ENCODE results near the gene LIMD2.

The LIMD2 gene

DNA sequence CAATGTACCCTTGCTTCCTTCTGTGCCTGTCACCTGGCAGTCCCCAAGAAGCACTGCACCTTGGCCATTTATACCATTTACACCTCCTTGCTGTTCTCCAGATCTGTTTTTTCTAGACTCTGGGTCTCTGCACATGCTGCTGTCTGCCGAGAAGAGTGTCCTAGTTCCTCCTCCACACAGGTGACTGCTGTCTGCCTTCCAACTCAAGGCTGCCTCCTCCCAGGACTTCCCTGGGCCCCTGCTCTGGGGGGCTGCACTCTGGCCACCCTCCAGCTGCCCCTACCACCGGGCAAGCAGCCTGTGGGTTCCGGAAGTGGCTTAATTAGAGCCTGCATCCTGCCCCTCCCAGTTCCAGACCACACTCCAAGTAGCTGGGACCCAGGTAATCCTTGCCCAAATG lies 5.7 kb upstream of the LIMD2 start:
- TF ChIP-seq, protein P1, sequence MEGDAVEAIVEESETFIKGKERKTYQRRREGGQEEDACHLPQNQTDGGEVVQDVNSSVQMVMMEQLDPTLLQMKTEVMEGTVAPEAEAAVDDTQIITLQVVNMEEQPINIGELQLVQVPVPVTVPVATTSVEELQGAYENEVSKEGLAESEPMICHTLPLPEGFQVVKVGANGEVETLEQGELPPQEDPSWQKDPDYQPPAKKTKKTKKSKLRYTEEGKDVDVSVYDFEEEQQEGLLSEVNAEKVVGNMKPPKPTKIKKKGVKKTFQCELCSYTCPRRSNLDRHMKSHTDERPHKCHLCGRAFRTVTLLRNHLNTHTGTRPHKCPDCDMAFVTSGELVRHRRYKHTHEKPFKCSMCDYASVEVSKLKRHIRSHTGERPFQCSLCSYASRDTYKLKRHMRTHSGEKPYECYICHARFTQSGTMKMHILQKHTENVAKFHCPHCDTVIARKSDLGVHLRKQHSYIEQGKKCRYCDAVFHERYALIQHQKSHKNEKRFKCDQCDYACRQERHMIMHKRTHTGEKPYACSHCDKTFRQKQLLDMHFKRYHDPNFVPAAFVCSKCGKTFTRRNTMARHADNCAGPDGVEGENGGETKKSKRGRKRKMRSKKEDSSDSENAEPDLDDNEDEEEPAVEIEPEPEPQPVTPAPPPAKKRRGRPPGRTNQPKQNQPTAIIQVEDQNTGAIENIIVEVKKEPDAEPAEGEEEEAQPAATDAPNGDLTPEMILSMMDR (IDR thresholded peaks at IDR 0.05; ENCODE audit: extremely low read depth, insufficient read depth, missing control alignments), result no peak
- in situ Hi-C loops (cut with MboI; ENCODE audit: low pct_unique_long_range_greater_than_20kb, low sequenced_read_pairs, unreplicated experiment), result no loop called here
- no peak for DNase-seq (ENCODE audit: low spot score)

DNA sequence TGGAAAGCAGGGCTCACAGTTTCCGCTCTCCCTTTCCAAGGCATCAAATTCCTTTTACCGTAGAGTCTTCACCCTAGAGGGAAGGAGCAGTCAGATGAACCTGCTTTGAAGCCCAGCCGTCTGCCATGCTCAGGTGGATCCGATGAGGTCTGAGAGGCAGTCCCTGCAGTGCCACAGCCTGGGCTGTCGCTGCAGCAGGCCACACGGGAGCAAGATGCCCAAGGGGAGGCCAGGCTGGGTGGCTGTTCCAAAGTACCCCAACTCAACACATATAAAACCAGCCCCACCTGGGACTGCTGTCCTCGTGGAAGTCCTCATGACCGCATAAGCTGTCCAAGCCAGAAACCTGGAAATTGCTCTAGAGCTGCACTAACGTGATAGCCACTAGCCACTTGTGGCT lies 4.9 kb upstream of the LIMD2 start:
- no peak for DNase-seq (ENCODE audit: low spot score)
- in situ Hi-C loops (cut with MboI; ENCODE audit: low pct_unique_long_range_greater_than_20kb, low sequenced_read_pairs, unreplicated experiment), result no loop called here
- TF ChIP-seq, protein P1 (IDR thresholded peaks at IDR 0.05; ENCODE audit: extremely low read depth, insufficient read depth, missing control alignments), result no peak

DNA sequence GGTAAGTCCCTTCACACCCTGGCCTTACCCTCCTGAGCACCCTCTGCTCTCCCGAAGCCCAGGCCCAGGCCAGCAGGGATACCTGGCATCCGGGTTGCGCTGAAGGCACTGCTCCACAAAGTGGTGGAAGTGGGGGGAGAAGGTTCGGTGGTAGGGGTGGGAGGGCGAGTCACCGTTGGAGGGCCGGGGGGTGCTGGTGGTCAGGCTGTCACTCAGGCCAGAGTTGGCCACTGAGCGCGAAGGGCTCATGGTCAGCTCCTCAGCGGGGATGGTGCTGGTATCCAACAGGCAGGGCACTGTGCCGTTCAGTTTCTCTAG lies 4.3 kb upstream of the LIMD2 start:
- in situ Hi-C loops (cut with MboI; ENCODE audit: low pct_unique_long_range_greater_than_20kb, low sequenced_read_pairs, unreplicated experiment), result no loop called here
- TF ChIP-seq, protein P1 (IDR thresholded peaks at IDR 0.05; ENCODE audit: extremely low read depth, insufficient read depth, missing control alignments), result no peak
- DNase-seq (ENCODE audit: low spot score), result no peak

DNA sequence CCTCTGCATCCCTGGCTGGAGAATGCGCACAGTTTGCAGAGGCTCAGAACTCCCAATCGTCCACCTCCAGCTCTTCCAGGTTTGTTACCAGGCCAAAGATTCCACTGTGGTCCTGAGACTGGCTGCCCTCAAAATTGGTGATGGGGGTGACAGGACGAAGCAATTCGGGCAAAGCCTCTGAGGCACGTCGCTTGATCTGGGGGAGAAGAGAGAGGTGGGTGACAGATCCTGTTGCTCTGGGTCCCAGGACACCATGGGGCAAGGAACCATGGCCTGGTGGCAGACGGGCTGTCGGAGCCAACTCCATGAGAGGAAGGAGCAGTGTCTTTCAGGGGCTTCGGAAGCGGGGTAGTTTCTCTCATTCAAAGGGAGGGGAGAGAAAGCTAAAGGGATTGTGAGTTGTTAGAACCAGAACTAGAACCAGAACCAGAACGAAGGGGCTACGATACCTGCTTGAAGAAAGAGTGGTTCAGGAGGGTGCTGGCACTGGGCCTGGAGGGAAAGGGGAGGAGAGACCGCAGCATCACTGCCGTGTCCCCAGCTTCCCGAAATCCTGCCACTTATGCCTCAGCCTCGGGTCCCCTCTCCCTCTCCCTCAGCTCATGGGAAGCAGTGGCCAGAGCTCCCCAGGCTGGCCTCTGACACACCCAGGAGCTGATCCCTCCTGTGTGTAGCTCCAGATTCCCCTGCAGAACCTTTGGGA lies 3.8 kb upstream of the LIMD2 start:
- in situ Hi-C loops (cut with MboI; ENCODE audit: low pct_unique_long_range_greater_than_20kb, low sequenced_read_pairs, unreplicated experiment), result no loop called here
- TF ChIP-seq, protein P1 (IDR thresholded peaks at IDR 0.05; ENCODE audit: extremely low read depth, insufficient read depth, missing control alignments), result no peak
- DNase-seq (ENCODE audit: low spot score), result no peak

DNA sequence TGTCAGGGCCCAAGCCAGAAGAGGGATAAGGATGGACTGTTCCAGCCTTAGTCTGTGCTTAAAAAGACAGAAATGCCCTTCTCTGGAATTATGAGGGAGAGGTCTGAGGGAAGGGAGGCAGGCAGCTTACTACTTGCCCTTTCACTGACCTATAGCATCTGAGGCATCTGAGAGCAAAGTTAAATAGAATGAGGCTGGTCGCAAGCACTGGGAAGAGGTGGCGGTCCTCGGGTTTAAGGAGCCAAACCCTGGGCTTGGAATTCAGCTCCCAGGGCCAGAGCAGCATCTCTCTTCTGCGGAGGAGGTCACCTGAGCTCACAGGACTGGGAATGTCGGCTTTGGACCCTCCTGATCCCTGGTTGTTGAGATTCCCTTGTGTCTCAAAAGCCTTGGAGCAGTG lies 3.1 kb upstream of the LIMD2 start:
- in situ Hi-C loops (cut with MboI; ENCODE audit: low pct_unique_long_range_greater_than_20kb, low sequenced_read_pairs, unreplicated experiment), result no loop called here
- TF ChIP-seq, protein P1 (IDR thresholded peaks at IDR 0.05; ENCODE audit: extremely low read depth, insufficient read depth, missing control alignments), result no peak
- no peak for DNase-seq (ENCODE audit: low spot score)

DNA sequence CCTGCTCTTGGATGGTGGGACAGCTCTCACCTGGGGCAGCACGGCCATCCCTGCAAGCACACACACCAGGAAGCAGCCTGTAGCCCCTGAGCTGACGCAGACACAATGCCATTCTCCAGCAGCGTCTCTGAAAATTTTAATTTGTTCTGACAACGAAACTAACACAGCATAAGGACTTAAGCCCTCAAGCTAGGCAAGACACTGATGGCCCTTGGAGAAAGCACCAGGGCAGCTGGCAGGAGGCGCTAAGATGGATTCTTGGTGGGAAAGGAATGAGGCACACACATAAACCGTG lies 2.7 kb upstream of the LIMD2 start:
- in situ Hi-C loops (cut with MboI; ENCODE audit: low pct_unique_long_range_greater_than_20kb, low sequenced_read_pairs, unreplicated experiment), result no loop called here
- TF ChIP-seq, protein P1 (IDR thresholded peaks at IDR 0.05; ENCODE audit: extremely low read depth, insufficient read depth, missing control alignments), result no peak
- DNase-seq (ENCODE audit: low spot score), result no peak

Data from GM13977 (cell line).